ENCODE measurements around the gene MECP2.

- TF ChIP-seq, protein P1, sequence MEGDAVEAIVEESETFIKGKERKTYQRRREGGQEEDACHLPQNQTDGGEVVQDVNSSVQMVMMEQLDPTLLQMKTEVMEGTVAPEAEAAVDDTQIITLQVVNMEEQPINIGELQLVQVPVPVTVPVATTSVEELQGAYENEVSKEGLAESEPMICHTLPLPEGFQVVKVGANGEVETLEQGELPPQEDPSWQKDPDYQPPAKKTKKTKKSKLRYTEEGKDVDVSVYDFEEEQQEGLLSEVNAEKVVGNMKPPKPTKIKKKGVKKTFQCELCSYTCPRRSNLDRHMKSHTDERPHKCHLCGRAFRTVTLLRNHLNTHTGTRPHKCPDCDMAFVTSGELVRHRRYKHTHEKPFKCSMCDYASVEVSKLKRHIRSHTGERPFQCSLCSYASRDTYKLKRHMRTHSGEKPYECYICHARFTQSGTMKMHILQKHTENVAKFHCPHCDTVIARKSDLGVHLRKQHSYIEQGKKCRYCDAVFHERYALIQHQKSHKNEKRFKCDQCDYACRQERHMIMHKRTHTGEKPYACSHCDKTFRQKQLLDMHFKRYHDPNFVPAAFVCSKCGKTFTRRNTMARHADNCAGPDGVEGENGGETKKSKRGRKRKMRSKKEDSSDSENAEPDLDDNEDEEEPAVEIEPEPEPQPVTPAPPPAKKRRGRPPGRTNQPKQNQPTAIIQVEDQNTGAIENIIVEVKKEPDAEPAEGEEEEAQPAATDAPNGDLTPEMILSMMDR (IDR thresholded peaks at IDR 0.05), result no peak
- TF ChIP-seq EP300 (IDR thresholded peaks at IDR 0.05), result no peak
Measured at GRCh38 chrX:154025230-154025629, 72.3 kb downstream of the MECP2 start.
